Measurements from ENCODE around the gene GJA8. TPM values are rescaled to one million over a fixed set of nuclear protein-coding genes. Genes with fewer than 3 reads are reported as not detected.

Gene GJA8
- not detected in 2 replicates for total RNA-seq

GRCh38 chr1:147902253-147902845 is at the start of gene GJA8:
Gene GJA8, plus strand, starts transcription at chr1:147902795. Its CDS starts 5,161 bp downstream, at chr1:147907956.

DNA sequence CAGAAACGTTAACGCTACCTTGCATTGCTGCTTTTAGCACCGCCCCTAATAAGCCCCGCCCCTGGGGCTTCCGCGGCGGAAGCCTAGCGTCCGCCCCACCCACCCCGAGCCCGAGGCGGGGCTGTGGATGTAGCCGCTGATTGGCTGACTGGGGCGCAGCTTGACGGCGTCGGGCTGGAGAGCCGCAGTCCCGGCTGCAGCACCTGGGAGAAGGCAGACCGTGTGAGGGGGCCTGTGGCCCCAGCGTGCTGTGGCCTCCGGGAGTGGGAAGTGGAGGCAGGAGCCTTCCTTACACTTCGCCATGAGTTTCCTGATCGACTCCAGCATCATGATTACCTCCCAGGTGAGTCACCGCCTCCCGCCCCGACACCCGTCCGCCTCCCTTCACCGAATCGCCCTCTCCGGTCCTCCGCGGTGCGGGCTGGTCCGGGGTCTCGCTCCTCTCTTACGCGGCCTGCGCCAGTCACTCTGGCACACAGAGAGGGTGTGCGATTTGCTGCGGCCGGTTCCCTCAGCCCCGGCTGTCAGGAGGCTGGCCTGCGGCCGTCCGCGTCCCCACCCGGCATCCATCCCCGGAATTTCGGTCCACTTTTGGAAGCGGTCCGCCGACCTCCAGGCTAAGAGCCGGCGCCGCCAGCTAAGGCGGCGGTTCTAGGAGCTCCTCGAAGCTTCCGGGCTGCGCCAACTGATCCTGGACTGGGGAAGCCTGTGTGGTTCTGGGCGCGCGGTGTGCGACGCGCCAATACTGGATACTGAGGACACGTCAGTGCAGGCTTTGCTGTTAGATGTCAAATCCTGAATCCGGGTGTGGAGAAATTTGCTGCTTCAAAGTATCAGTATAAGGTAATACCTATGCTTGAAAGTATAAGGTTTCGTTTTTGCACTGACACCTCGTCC is 25.9 kb downstream of the GJA8 start, which contains the start of gene GPR89B:
GPR89B (plus strand) TSS at position 185 of the 897 bp plus-strand sequence; CDS start at position 302, 117 bp downstream.

Other genes starting within 250 kb of the GJA8 start
- 1.3 and 2.3 TPM in 2 replicates for gene ACP6, start 232.3 kb upstream of the GJA8 start, total RNA-seq
- gene GJA5, start 142.2 kb upstream of the GJA8 start, total RNA-seq: not detected in 2 replicates
- gene GPR89B, start 25.6 kb downstream of the GJA8 start, total RNA-seq: 5.1 and 7.0 TPM in 2 replicates
- 3.0 and 4.5 TPM in 2 replicates for gene NBPF11, start 249.5 kb downstream of the GJA8 start, total RNA-seq